H9 (cell line): ENCODE results near the gene ERBIN. TPM values are rescaled to one million over a fixed set of nuclear protein-coding genes. Genes with fewer than 3 reads are reported as not detected.

Experiments
- DNase-seq: peaks from one replicate; pipeline ENCODE4 v3.0.0-alpha.2; 2017
- H2AFZ ChIP-seq: one replicate; pipeline ENCODE4 v1.6.1; 2013; ENCODE audit warnings: mild to moderate bottlenecking, low read length, control low read depth, moderate library complexity
- H2AK5ac ChIP-seq: 2 replicates; pipeline ENCODE4 v1.6.1; 2013; ENCODE audit warnings: low read length, control low read depth, mixed read lengths; ENCODE audit not compliant: insufficient read length
- H2BK120ac ChIP-seq: one replicate; pipeline ENCODE4 v1.6.1; 2013; ENCODE audit warnings: low read depth, mild to moderate bottlenecking, low read length, control low read depth, inconsistent platforms; ENCODE audit not compliant: poor library complexity, severe bottlenecking
- H2BK12ac ChIP-seq: 2 replicates; pipeline ENCODE4 v1.6.1; 2013; ENCODE audit warnings: low read length, control low read depth, mixed read lengths, low read depth; ENCODE audit not compliant: insufficient read length
- H2BK15ac ChIP-seq: 2 replicates; pipeline ENCODE4 v1.6.1; 2013; ENCODE audit warnings: low read depth, low read length, control low read depth
- H2BK20ac ChIP-seq: one replicate; pipeline ENCODE4 v1.6.1; 2013; ENCODE audit warnings: low read depth, mild to moderate bottlenecking, low read length, control low read depth, inconsistent platforms; ENCODE audit not compliant: poor library complexity, severe bottlenecking
- H2BK5ac ChIP-seq: 2 replicates; pipeline ENCODE4 v1.6.1; 2013; ENCODE audit warnings: low read length, control low read depth, mixed read lengths; ENCODE audit not compliant: insufficient read length
- H3K14ac ChIP-seq: 2 replicates; pipeline ENCODE4 v1.6.1; 2013; ENCODE audit warnings: low read length, control low read depth; ENCODE audit not compliant: insufficient read depth
- H3K18ac ChIP-seq: 2 replicates; pipeline ENCODE4 v1.6.1; 2013; ENCODE audit warnings: low read depth, mild to moderate bottlenecking, mixed read lengths, low read length, control low read depth; ENCODE audit not compliant: insufficient read length
- H3K23ac ChIP-seq: 2 replicates; pipeline ENCODE4 v1.6.1; 2013; ENCODE audit warnings: low read length, control low read depth, mixed read lengths, low read depth; ENCODE audit not compliant: insufficient read length
- H3K23me2 ChIP-seq: 2 replicates; pipeline ENCODE4 v1.6.1; 2013; ENCODE audit warnings: low read depth, mild to moderate bottlenecking, mixed read lengths, low read length, control low read depth; ENCODE audit not compliant: insufficient read length, poor library complexity, severe bottlenecking
- H3K27ac ChIP-seq: 2 replicates; pipeline ENCODE4 v1.5.1; 2013; ENCODE audit warnings: low read length, control low read depth, mixed read lengths, low read depth; ENCODE audit not compliant: insufficient read length
- H3K27me3 ChIP-seq: 2 replicates; pipeline ENCODE4 v1.6.1; 2013; ENCODE audit warnings: low read length, control low read depth, inconsistent platforms; ENCODE audit not compliant: insufficient read depth
- H3K4ac ChIP-seq: 2 replicates; pipeline ENCODE4 v1.6.1; 2013; ENCODE audit warnings: low read depth, mild to moderate bottlenecking, control low read depth, inconsistent platforms, low read length, moderate library complexity
- H3K4me1 ChIP-seq: 2 replicates; pipeline ENCODE4 v1.6.1; 2013; ENCODE audit warnings: low read length, control low read depth, inconsistent platforms; ENCODE audit not compliant: insufficient read depth
- H3K4me2 ChIP-seq: 2 replicates; pipeline ENCODE4 v1.6.1; 2013; ENCODE audit warnings: low read length, control low read depth, mixed read lengths; ENCODE audit not compliant: insufficient read length, insufficient read depth
- H3K56ac ChIP-seq: 2 replicates; pipeline ENCODE4 v1.6.1; 2013; ENCODE audit warnings: low read depth, mild to moderate bottlenecking, mixed read lengths, low read length, control low read depth; ENCODE audit not compliant: insufficient read length
- H3K79me1 ChIP-seq: 2 replicates; pipeline ENCODE4 v1.6.1; 2013; ENCODE audit warnings: low read depth, mild to moderate bottlenecking, moderate library complexity, low read length, control low read depth, inconsistent platforms; ENCODE audit not compliant: insufficient read depth, poor library complexity, severe bottlenecking
- H3K79me2 ChIP-seq: 2 replicates; pipeline ENCODE4 v1.6.1; 2013; ENCODE audit warnings: low read length, control low read depth, inconsistent platforms; ENCODE audit not compliant: insufficient read depth
- H3K9ac ChIP-seq: 2 replicates; pipeline ENCODE4 v1.6.1; 2013; ENCODE audit warnings: low read length, control low read depth, mixed read lengths; ENCODE audit not compliant: insufficient read length; ENCODE audit errors: extremely low read depth
- H3K9me3 ChIP-seq: one replicate; pipeline ENCODE4 v1.6.1; 2013; ENCODE audit warnings: low read depth, low read length, inconsistent platforms; ENCODE audit not compliant: control insufficient read depth
- H3T11ph ChIP-seq: one replicate; pipeline ENCODE4 v1.6.1; 2013; ENCODE audit warnings: mild to moderate bottlenecking, low read length, control low read depth, inconsistent platforms
- H4K20me1 ChIP-seq: one replicate; pipeline ENCODE4 v1.6.1; 2013; ENCODE audit not compliant: control insufficient read depth, insufficient read length, insufficient read depth
- H4K5ac ChIP-seq: 2 replicates; pipeline ENCODE4 v1.6.1; 2013; ENCODE audit warnings: low read depth, mild to moderate bottlenecking, mixed read lengths, low read length, control low read depth; ENCODE audit not compliant: insufficient read length
- H4K8ac ChIP-seq: replicated peaks from 2 replicates; pipeline ENCODE4 v1.6.1; 2013; ENCODE audit warnings: low read length, control low read depth, mixed read lengths, low read depth; ENCODE audit not compliant: insufficient read length
- H4K91ac ChIP-seq: 2 replicates; pipeline ENCODE4 v1.6.1; 2013; ENCODE audit warnings: low read depth, mild to moderate bottlenecking, moderate library complexity, mixed read lengths, low read length, control low read depth; ENCODE audit not compliant: insufficient read length
- H3K27ac Mint-ChIP-seq, 3 experiments: 2 replicates in 2 of 3; 3 replicates in 1 of 3; pipeline ENCODE4 v1.8.0; 2020 to 2021; ENCODE audit warnings: mixed read lengths in 3 of 3, mild to moderate bottlenecking in 1 of 3, moderate library complexity in 1 of 3
- H3K27me3 Mint-ChIP-seq: 2 replicates; pipeline ENCODE4 v1.8.0; 2021; ENCODE audit warnings: low read depth, mild to moderate bottlenecking, moderate library complexity, mixed read lengths
- H3K36me3 Mint-ChIP-seq, 3 experiments: 2 replicates in 2 of 3; 3 replicates in 1 of 3; pipeline ENCODE4 v1.8.0; 2020 to 2021; ENCODE audit warnings: low read depth in 3 of 3, mixed read lengths in 3 of 3; ENCODE audit not compliant: insufficient read depth in 1 of 3
- H3K4me1 Mint-ChIP-seq, 2 experiments: 2 replicates each; pipeline ENCODE4 v1.8.0; 2020; ENCODE audit warnings: mixed read lengths in 2 of 2
- H3K4me3 Mint-ChIP-seq, 2 experiments: 2 replicates in 1 of 2; 3 replicates in 1 of 2; pipeline ENCODE4 v1.8.0; 2020 to 2021; ENCODE audit warnings: mild to moderate bottlenecking in 2 of 2, mixed read lengths in 2 of 2, moderate library complexity in 1 of 2
- H3K9me3 Mint-ChIP-seq, 2 experiments: 2 replicates in 1 of 2; 3 replicates in 1 of 2; pipeline ENCODE4 v1.8.0; 2020; ENCODE audit warnings: mild to moderate bottlenecking in 2 of 2, mixed read lengths in 2 of 2, moderate library complexity in 1 of 2
- CTCF ChIP-seq: fragments of 200-600 bp; sonication (generic); conservative IDR thresholded peaks from 3 replicates; pipeline ENCODE4 v1.8.0; 2021; ENCODE audit warnings: antibody characterized with exemption, mild to moderate bottlenecking
- WGBS: extraction: QIAGEN DNeasy Blood & Tissue Kit; methylation state at CpG from one replicate; pipeline ENCODE4 v1.1.7; 2013; ENCODE audit warnings: missing lambda C conversion rate, low lambda C conversion rate, mixed read lengths; ENCODE audit not compliant: insufficient read length; ENCODE audit errors: extremely low coverage; 5-methylcytosine and 5-hydroxymethylcytosine counted together
- total RNA-seq: library from RNA; stranded (reverse); gene quantifications from 2 replicates; pipeline ENCODE4 v1.2.1, GENCODE V29; 2021

Gene ERBIN
- total RNA-seq, 1 experiment from 2014 or later = 42.9 TPM

GRCh38 chr5:65994117-65994786 lies 67.9 kb downstream of the ERBIN start:
- Histone ChIP-seq H3K4ac (no peak overlapping the region), H3K27me3 (no peaks in the 10 kb centered on the region), H3K9ac (no peak overlapping the region), H2BK15ac (no peak overlapping the region), H3T11ph (no peak overlapping the region), H3K4me2 (no peak overlapping the region), H3K18ac (no peak overlapping the region), H3K79me2 (no peaks in the 10 kb centered on the region; the same call in 1 of the 2 replicates), H2BK12ac (no peak overlapping the region), H3K14ac (no peak overlapping the region), H2AK5ac (no peak overlapping the region), H3K4me1 (no peaks in the 10 kb centered on the region), H3K79me1 (peaks cover 3% of the 10 kb centered on the region), H4K8ac (no peak overlapping the region), H4K5ac (no peak overlapping the region), H3K23ac (no peak overlapping the region), H2BK120ac (no peak overlapping the region), H4K91ac (no peak overlapping the region), H3K27ac (no peak overlapping the region), H4K20me1 (no peaks in the 10 kb centered on the region), H2AFZ (no peak overlapping the region), H3K56ac (no peak overlapping the region), H3K23me2 (no peaks in the 10 kb centered on the region), H2BK5ac (no peak overlapping the region), H3K9me3 (no peaks in the 10 kb centered on the region), H2BK20ac (no peak overlapping the region)
- Mint-ChIP-seq H3K27me3 (no peaks in the 10 kb centered on the region), H3K4me3 (no peak overlapping the region), H3K4me1 (peaks cover 18 to 20% of the 10 kb centered on the region in 2 experiments), H3K9me3 (no peaks in the 10 kb centered on the region), H3K27ac (no peak overlapping the region; a peak in 1 of 7 replicates), H3K36me3 (peaks cover 6 to 19% (median 12%) of the 10 kb centered on the region in 3 experiments; a peak in 6 of 7 replicates)
- TF ChIP-seq CTCF = no peak
- no CpG with 5 or more reads among the region's 1 CpG for WGBS
- no peak for DNase-seq
